HG02852 (cell line): Measurements from ENCODE around the gene LARP4B.

Experiments
- ATAC-seq: cut with Tn5 transposase; IDR thresholded peaks from one replicate; pipeline ENCODE4 v1.9.1; 2021; ENCODE audit warnings: mild to moderate bottlenecking, moderate library complexity; ENCODE audit not compliant: unreplicated experiment

LARP4B gene

GRCh38 chr10:926075-926698 lies 5.3 kb downstream of the LARP4B start:
- ATAC-seq = no peak

DNA sequence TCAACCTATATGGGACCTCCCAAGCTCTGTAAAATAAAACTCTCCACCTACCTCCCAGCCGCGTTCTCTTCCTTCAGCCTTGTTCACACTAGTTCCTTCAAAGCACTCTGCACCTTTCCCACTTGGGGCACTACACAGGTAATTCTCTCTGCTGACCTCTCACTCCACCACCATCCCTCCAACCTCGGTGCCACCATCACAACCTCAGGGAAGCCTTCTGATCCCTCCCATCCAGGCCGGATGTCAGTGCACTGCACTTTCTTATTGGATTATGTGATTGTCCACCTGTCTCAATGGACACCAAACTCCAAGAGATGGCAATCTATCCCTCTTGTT lies 7.0 kb downstream of the LARP4B start:
- ATAC-seq = no peak

- no peak for ATAC-seq
These were observed 7.5 kb downstream of the LARP4B start for GRCh38 chr10:923844-924523.

- no peak for ATAC-seq
These were observed 9.8 kb downstream of the LARP4B start for GRCh38 chr10:921471-922414.

DNA sequence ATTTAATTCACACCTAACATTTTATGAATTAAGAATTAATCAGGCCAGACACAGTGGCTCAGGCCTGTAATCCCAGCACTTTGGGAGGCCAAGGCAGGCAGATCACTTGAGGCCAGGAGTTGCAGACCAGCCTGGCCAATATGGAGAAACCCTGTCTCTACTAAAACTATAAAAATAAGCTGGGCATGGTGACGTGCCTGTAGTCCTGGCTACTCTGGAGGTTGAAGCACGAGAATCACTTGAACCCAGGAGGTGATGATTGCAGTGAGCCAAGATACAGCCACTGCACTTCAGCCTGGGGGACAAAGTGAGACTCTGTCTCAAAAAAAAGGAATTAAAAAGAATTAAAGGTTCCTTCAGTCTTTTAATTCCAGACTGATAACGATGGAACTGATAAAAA lies 11.1 kb downstream of the LARP4B start:
- ATAC-seq = no peak

- ATAC-seq = no peak
These were observed 12.0 kb downstream of the LARP4B start for GRCh38 chr10:919481-919880.

DNA sequence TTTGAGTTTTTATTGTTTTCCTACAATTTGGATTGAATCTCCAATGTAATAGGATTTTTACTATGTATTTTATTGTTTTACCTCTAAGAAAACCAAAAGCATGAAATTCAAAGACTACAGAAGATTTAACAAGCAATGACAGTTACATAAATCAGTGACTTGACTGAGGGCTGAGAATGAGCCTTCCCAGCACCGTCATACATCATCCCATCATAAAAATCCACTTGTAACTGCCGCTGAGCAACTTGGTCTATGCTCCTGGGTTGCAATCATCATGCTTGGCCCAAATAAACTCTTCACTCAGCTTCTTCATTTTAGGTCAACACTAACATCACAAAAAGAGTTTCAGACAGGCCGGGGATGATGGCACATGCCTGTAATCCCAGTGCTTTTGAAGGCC lies 13.5 kb downstream of the LARP4B start:
- ATAC-seq = no peak

DNA sequence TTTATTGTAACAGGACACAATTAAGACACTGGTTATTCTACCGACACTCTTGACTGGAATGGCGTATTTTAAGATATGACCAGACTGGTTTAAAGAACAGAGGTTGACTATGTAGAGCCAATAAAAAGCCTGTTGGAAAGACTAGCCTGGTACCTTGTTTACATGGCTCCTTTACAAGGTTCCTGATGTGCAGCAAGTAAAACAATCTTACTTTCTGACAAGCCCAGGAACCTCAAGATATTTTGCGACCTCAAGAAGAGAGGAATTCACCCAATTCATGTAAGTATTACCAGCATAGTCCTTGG lies 14.1 kb downstream of the LARP4B start:
- ATAC-seq = no peak

DNA sequence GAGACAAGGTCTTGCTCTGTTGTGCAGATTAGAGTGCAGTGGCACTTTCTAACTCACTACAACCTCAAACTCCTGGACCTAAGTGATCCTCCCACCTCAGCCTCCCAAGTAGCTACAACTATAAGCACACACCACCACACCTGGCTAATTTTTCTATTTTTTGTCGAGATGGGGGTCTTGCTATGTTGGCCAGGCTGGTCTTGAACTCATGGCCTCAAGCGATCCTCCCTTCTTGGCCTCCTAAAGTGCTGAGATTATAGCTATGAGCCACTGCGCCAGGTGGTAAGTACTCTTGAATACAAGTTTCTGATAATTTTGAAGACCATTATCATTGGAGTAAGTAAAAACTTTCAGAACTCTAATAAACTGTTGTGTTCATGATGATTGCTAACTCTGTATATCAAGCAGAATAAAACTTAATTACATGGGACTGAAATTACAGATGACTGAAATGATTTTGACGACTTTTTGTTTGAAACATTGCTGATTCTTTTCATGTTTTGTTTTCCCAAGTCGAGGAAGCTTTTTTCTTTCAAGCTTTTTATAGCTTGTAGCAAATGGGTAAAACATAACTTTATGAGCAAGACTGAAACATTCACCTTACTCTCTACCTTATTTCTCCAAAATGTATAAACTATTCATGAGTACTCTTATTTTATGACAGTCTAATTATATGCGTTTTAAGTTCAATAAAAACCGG lies 14.6 kb downstream of the LARP4B start:
- ATAC-seq = no peak

GRCh38 chr10:909831-910230 lies 21.7 kb downstream of the LARP4B start:
- no peak for ATAC-seq

GRCh38 chr10:905972-906371 lies 25.5 kb downstream of the LARP4B start:
- no peak for ATAC-seq

DNA sequence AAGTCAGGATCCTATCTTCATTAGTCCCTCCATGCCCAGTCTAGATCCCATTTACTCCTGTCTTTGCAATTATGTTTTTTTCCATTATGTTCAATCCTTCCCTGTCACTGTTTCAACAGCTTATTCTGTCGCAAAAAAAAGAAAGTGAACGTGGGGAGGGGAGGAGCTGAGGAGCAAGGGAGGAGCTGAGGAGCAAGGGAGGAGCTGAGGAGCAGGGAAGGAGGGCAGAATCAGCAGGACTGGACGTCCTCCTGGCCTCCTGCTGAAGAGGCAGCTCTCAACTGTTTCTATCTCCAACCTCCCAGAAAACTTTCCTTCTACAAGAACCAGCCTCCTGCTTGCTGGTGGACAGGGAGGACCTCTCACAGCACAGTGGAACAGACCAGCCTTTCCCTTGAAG lies 26.0 kb downstream of the LARP4B start:
- ATAC-seq = no peak

GRCh38 chr10:904403-904802 lies 27.1 kb downstream of the LARP4B start:
- no peak for ATAC-seq

- ATAC-seq = no peak
These were observed 33.4 kb downstream of the LARP4B start for GRCh38 chr10:898141-898540.

DNA sequence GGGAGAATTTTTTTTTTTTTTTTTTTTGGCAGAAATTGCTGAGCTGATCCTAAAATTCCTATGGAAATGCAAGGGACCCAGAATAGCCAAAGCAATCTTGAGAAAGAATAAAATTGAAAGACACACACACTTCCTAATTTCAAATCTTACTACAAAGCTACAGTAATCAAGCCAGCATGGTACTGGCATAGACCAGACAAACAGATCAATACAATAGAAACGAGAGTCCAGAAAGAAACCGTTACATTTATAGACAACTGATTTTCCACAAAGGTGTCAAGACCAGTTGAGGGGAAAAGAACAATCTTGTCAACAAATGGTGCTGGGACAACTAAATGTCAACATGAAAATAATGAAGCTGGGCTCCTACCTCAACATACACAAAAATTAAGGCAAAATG lies 34.5 kb downstream of the LARP4B start:
- ATAC-seq = no peak

GRCh38 chr10:895324-895723 lies 36.2 kb downstream of the LARP4B start:
- ATAC-seq = no peak

DNA sequence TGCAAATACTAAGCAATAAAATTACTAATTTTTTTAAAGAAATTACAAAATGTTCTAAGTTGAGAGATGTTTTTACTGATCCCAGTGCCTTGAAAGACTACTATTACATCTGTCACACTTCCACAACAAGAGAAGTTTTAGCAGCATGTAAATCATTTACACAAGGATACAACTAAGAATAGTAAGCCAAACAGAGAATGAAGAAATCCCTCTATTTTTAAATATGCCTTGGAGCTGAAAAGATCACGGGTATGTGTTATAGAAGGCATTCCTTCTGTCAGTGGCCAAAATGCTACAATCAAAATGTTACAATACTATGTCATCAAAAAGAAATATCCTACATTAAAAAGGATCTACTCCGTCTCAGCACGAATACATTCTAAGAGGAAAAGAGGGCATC lies 52.6 kb downstream of the LARP4B start:
- no peak for ATAC-seq

DNA sequence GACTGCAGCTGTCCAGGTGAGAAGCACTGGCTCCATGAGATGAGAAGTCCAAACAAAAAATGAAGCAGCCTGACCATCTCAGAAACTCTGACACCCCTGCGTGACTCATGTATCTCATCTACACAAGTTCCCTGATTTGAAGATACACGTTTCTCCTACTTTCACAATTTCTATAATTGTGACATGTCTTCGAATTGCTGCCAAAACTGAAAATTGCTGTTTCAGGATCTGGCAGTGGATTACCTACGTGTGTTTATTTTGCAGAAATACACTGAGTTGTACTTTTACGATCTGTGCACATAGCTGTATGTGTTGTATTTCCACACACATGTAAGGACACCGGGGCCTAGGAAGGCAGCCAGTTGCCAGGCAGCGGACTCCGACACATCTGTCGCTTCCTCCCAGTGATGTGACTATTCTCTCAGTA lies 53.2 kb downstream of the LARP4B start:
- ATAC-seq = no peak

- no peak for ATAC-seq
These were observed 55.1 kb downstream of the LARP4B start for GRCh38 chr10:876438-876837.

- no peak for ATAC-seq
These were observed 58.5 kb downstream of the LARP4B start for GRCh38 chr10:873020-873419.

GRCh38 chr10:871951-872403 lies 59.5 kb downstream of the LARP4B start:
- no peak for ATAC-seq
